ENCODE data around the gene MGME1.

MGME1 gene

DNA sequence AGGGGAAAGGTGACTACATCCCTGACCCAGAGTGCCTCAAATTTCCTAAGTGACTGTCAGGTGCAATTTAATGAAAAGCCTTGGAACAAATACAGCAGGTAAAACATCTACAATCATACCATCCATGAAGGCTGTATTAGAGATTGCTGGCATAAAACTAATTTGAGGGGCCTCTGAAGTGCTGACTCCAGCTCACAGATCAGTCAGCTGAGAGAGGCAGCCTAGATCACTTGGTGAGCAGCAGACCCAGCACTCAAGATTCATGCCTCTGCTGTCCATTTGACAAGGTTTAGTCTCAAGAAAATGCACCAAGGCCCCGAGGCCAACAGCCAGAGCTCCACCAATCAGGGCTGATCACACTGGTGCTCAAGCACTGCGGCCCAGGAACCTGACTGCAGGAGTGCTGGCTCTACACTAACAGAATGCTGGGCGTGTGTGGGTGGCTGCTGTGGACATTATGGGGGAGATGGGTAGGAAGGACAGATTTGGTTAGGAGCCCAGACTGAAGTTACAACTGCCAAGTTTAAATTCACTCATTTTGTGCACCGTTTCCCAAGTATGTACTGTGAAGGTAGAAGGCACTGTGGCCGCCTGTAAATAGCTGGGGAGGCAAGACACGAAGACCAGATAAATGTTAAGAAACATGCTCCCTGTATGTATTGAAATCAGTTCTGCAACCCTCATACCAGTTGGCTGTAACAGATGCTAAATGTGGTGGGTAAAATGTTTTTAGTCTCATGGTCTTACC is 28.4 kb upstream of the MGME1 start:
- DNase-seq (ENCODE audit: low read depth in 1 of 2, low spot score in 1 of 2): no peak

DNA sequence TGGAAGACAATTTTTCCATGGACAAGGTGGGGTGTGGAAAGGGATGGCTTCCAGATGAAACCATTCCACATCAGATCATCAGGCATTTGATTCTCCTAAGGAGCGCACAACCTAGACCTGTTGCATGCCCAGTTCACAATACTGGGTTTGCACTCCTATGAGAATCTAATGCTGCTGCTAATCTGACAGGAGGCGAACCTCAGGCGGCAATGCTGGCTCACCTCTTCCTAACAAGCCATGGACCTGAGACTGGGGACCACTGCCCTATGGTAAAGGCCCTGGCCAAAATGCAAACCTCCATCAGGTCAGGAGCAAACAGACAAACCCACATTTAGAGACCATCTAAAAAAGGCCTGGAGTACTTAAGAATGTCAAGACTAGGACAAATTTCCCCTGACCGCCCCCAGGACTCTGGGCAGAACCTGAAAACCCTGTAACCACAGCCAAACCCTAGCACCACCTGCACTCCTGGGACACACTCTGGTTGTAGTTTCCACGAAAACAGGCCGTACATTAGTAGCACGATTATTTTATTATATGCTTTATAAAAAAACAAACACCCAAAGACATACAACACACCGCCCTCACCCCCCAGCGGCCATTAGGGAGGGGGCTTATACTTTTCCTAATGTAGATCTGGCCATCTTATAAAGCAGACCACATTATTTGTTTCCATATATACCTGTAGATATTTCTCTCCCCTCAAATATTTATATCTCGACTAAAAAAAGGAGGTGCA is 27.6 kb upstream of the MGME1 start:
- no peak for DNase-seq (ENCODE audit: low read depth in 1 of 2, low spot score in 1 of 2)

GRCh38 chr20:17941826-17942196 is 27.0 kb upstream of the MGME1 start:
- DNase-seq (ENCODE audit: low read depth in 1 of 2, low spot score in 1 of 2): no peak

GRCh38 chr20:17943343-17943742 is 25.5 kb upstream of the MGME1 start:
- DNase-seq (ENCODE audit: low read depth in 1 of 2, low spot score in 1 of 2): no peak

DNA sequence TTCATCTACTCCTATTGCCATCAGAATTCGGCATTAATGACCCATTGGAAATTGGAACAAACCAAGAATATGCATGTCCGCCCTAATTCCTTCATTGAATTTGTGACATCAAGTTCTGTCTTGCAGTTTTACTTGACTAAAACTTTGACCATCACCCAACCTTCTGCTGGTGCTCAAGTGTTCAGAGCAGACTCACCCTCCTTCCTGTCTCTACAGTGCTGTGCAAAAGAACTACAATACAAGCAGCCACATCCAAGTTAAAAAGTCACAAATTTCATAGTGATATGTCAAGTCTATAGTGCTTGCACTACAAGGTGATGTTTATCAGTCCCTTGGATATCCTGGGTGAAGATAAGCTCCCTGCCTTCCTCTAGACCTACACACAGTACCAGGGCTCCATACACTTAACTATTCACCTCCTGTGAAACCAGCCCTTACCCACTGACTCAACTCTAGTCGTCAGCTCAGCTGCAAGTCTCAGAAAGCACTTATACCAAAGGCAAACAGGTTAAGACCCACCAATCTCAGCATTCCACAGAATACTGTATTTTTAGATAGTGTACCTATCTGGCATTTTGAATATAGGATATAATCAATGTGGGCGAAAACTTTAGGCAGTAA is 23.9 kb upstream of the MGME1 start:
- no peak for DNase-seq (ENCODE audit: low read depth in 1 of 2, low spot score in 1 of 2)

- no peak for DNase-seq (ENCODE audit: low read depth in 1 of 2, low spot score in 1 of 2)
Measured at GRCh38 chr20:17946040-17946439, 22.8 kb upstream of the MGME1 start.

- DNase-seq (ENCODE audit: low read depth in 1 of 2, low spot score in 1 of 2): no peak
Measured at GRCh38 chr20:17946572-17947473, 22.0 kb upstream of the MGME1 start.

DNA sequence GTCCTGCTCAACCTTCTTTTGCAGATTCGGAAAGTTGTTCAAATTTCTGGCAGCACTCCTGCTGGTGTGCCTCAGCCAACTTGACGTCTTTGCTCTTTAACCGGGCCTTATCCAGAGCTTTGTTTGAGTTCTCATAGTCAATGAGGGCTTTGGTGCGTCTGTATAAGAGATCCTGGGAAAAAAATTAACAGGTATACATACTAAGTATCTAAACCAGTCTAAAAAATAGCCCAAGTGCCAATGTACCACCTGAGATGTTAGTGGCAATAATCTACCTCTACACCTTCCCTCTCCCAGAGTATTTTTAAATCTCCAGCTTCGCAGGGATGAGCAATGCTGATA is 21.4 kb upstream of the MGME1 start:
- DNase-seq (ENCODE audit: low read depth in 1 of 2, low spot score in 1 of 2): no peak

GRCh38 chr20:17948442-17948841 is 20.4 kb upstream of the MGME1 start:
- DNase-seq (ENCODE audit: low read depth in 1 of 2, low spot score in 1 of 2): no peak

GRCh38 chr20:17949899-17950298 is 18.9 kb upstream of the MGME1 start:
- DNase-seq (ENCODE audit: low read depth in 1 of 2, low spot score in 1 of 2): no peak

DNA sequence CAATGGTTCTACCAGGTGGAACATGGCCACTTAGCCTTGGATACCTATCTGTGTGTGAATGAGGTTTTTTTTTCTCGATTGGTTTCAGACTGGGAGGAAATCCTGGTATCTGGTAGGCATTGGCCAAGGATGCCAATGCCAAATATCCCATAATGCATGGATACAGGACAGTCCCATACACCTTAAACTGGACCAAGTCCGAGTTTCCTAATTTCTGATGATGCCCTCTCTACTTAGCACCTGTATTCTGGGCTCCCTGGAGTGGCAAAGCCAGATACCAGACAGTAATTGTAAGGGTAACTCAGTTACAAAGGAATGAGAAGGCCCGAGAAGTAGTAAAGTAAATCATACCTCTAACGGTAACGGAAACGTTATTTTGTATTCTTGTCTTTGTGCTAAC is 18.1 kb upstream of the MGME1 start:
- no peak for DNase-seq (ENCODE audit: low read depth in 1 of 2, low spot score in 1 of 2)

DNA sequence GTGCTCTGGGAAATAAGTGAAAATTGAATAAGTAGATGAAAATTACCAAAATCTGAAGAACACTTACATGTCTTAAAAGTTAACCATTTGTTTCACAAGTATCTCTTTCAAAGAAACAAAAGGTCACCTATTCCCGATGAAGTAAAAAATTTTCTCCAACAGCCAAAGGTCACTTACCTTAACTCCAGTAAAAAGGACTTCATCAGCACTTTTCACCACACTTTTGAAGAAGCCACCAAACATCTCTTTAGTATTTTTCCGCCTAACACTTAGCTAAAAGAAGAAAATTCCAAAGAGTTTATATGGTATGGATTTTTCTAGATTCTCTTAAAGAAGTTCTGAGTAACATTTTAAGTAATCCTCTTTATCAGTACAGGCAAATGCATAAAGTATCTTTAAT is 17.5 kb upstream of the MGME1 start:
- DNase-seq (ENCODE audit: low read depth in 1 of 2, low spot score in 1 of 2): no peak

DNA sequence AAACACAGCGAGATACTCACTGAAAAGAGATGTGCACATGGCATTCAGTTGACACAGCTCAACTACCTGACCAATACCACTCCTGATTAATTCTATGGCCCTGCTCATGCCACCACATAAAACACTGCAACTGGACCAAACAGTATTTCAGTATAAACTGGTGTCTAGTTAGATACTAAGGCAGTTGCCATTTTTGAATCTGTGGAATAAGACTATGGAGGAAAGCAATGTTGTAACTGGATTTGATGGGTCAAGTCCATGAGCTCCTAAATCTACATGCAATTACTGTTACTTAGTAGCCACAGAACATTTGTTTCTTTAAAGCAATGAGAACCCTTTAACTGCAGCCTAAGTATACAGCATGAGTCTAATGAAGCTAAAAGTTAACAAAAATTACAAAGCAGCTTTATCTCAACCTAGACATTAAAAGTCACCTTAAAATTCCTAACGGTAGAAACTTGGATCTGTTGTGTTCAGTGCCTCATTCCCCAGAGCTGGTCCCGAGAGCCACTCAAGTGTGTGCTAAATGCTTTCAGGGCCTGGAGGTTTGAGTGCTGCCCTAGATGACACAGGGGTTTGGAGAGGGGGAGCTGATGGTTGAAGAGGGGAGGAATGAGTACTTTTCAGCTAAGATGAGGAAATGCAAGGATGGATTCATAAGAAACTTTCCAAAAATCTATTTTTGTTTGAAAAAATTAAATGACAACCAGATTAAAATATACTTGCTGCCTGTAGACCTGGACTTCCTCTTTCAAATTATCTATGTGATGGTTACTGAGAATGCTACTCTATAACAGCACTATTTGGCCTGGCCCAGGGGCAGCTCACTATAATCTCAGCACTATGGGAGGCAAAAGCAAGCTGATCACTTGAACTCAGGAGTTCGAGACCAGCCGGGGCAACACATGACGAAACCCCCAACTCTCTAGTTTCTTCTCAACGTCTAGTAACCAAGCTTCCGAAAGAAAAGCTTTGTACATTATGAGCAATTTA is 15.8 kb upstream of the MGME1 start:
- no peak for DNase-seq (ENCODE audit: low read depth in 1 of 2, low spot score in 1 of 2)

DNA sequence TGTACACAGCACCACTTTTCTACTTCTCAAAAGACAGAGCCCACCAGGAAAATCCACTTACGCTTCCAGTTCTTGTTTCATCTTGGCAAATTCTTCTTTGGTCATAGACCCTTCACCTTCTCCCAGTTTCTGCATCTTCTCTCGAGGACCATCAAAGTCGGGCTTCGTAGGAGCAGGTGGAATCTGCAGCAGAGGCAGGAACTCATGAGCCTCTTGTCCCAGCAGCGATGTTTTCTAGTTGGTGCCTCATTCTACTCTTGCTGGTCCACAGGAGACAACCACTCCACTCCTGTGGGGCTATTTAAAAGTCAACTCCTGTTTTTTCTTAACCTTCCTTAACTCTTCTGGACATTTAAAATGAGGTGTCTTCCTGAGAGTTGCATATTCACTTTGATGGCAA is 14.9 kb upstream of the MGME1 start:
- no peak for DNase-seq (ENCODE audit: low read depth in 1 of 2, low spot score in 1 of 2)

- DNase-seq (ENCODE audit: low read depth in 1 of 2, low spot score in 1 of 2): no peak
Measured at GRCh38 chr20:17955302-17955701, 13.5 kb upstream of the MGME1 start.

- DNase-seq (ENCODE audit: low read depth in 1 of 2, low spot score in 1 of 2): no peak
Measured at GRCh38 chr20:17956099-17956685, 12.6 kb upstream of the MGME1 start.

GRCh38 chr20:17957505-17958363 is 11.1 kb upstream of the MGME1 start:
- DNase-seq (ENCODE audit: low read depth in 1 of 2, low spot score in 1 of 2): no peak

DNA sequence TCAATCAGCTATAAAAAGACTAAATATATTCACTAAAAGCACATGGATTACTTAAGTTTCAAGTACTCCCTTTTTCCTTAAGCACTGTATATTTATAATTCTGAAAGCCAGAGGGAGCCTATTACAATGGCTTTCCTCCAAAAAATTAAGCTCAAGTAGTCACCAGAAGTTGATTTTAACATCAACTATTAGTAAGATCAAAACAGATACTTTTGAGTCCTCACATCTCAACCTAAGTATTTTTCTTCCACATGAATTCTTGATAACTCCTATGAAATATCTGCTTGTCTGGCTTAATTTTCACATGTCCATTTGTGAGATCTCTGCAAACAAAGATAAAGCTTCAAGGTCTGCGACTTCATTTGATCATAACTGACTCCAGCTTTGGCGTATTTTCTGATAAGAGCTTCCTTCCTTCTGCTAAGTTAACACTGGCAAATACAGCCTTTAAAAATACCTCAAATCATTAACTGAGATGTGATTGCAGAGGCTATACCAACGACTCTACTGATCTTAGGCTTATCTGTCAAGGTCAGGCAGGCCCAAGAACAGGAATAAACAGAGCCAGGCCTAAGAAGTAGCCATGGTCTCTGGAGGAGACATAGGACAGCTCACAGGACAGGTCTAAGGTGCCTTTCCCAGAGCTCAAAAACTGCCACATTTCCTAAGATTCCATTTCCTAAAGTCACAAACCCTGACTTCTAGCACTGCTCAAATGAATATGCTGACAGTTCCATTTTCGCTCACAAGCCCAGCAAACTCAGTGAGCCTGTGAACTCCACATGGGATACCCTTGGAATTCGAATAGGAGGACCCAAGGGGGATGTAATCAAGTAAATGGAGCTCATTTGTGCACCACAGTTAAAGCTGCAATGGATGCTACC is 10.2 kb upstream of the MGME1 start:
- DNase-seq (ENCODE audit: low read depth in 1 of 2, low spot score in 1 of 2): no peak

All from stimulated activated CD4-positive, alpha-beta T cell treated with anti-CD3 and anti-CD28 coated beads, Interleukin-15, amount 100 ng/mL, for 1 hour (primary cell).